ENCODE results near the gene FAM98C.
A peak's percentile ranks its signal among the peaks of the same experiment; 100 is the strongest.

Gene FAM98C

DNA sequence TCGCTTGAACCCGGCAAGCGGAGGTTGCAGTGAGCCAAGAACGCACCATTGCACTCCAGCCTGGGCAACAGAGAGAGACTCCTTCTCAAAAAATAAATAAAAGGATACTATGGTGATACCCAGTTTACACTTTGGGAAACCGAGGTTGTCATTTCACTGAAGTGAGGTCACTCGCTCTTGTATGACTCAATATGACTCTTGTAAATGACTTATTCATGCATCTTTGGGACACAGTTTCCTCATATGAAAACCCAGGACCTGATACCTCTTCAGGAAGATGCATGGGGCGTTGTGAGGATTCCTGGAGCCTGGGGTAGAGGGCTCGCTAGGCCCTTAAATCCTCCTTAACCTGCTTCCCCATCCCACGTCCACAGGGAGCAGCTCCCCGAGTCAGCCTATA lies 24.0 kb upstream of the FAM98C start:
- no peak for DNase-seq (ENCODE audit: low spot score)

DNA sequence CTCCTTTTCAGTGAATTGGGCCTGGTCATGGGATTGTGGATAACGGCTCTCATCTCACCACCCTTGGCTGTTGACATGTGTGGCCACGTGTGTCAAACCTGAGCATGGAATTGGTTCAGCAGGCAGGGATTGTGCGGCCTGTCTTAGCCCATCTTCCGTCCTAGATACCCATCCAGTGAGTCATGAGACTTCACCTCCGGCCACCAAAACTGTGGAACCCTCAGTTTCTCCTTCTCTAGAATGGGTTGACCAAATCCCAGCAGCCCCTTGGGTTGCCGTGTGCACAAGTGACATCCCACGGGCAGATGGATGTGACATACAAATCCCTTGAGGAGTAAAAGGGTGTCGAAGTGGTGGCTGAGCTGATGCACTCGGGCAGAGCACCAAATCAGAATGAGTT lies 21.8 kb upstream of the FAM98C start:
- no peak for DNase-seq (ENCODE audit: low spot score)

DNA sequence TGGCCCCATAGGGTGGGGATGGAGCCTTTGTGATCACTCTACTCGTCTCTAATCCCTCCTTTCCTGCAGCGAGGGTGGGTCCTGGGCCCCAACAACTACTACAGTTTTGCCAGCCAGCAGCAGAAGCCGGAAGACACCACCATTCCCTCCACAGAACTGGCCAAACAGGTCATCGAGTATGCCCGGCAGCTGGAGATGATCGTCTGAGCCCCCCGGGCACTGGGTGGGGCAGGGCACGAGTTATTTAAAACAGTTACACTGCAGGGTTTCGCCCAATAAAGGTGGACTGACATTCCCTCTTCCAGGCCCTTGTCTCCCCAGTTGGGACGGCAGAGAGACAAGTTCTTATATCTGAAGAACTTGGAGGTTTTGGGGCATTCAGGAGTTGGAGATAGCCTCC lies 19.7 kb upstream of the FAM98C start:
- no peak for DNase-seq (ENCODE audit: low spot score)

- no peak for DNase-seq (ENCODE audit: low spot score)
Observed at GRCh38 chr19:38383743-38384142, 19.1 kb upstream of the FAM98C start.

- DNase-seq (ENCODE audit: low spot score), result no peak
Observed at GRCh38 chr19:38384209-38385027, 18.5 kb upstream of the FAM98C start.

GRCh38 chr19:38385057-38385803 lies 17.7 kb upstream of the FAM98C start:
- DNase-seq (ENCODE audit: low spot score), result no peak

- DNase-seq (ENCODE audit: low spot score), result no peak
Observed at GRCh38 chr19:38385804-38386257, 17.1 kb upstream of the FAM98C start.

- DNase-seq (ENCODE audit: low spot score), result no peak
Observed at GRCh38 chr19:38386300-38386970, 16.5 kb upstream of the FAM98C start.

DNA sequence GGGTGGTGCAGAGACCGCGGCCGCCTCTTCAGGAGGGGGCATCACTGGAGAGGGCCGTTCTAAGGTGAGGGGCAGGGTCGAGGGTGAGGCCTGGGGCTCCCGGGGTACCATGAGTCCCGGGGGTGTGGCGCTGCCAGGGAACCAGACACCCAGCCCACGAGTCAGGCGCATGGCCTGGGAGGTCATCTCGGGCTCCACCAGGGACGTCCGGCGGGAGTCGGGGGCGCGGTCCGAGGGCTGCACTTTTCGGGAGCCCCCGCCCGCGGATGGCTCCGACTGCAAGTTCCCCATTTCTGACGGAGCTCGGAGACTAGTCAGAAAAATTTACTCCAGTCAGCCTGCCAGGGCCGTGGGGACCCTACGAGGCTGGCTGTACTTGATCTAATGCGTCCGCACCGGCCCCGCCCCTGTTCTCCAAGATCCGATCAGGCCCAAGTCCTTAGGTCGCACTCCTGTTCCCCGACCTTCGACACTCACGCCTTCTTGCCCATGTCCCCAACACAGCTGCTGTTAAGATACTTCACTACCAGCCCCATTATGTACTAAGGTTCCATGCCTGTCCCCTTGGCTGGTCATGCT lies 15.8 kb upstream of the FAM98C start:
- DNase-seq (ENCODE audit: low spot score), result no peak

DNA sequence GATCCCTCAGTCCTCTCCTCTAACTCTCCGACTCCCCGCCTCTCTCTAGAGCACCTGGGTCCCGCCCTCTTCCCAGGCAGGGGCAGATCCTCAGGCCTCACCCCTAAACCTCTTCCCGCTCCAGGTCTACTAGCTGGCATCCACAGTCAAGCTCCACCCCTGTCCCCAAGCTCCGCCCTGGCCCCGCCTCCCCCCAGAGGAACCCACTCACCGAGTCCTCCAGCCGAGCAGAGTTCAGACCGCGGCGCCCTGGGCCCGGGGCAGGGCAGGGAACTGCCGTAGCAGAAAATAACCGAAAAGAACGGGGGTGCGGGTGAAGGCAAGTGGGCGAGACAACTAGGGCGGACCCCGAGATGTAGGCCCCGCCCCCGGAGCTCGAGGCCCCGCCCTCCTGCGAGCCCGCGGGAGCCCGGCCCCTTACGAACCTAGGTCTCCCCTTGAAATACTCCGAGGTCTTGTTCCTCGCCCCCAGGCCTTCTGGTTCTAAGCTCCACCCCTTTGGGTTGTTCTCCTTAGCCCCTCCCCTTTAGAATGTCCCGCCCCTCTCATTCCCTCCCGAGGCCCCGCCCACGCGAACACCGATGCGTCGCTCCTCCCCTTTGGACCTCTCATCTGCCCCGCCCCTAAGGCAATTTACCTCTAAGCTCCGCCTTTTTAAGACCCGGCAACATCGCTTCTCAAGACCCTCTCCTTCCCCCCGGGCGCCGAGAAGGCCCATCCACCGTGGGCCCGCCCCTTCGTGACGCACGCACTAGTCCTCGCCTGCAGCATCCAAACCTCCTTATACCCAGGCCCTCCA lies 15.1 kb upstream of the FAM98C start, which contains the start of gene GGN:
GGN (minus strand) TSS at position 485 of the 799 bp plus-strand sequence. CDS start 773 bp downstream, outside the sequence.
- peak; percentile 78 for DNase-seq (ENCODE audit: low spot score)

DNA sequence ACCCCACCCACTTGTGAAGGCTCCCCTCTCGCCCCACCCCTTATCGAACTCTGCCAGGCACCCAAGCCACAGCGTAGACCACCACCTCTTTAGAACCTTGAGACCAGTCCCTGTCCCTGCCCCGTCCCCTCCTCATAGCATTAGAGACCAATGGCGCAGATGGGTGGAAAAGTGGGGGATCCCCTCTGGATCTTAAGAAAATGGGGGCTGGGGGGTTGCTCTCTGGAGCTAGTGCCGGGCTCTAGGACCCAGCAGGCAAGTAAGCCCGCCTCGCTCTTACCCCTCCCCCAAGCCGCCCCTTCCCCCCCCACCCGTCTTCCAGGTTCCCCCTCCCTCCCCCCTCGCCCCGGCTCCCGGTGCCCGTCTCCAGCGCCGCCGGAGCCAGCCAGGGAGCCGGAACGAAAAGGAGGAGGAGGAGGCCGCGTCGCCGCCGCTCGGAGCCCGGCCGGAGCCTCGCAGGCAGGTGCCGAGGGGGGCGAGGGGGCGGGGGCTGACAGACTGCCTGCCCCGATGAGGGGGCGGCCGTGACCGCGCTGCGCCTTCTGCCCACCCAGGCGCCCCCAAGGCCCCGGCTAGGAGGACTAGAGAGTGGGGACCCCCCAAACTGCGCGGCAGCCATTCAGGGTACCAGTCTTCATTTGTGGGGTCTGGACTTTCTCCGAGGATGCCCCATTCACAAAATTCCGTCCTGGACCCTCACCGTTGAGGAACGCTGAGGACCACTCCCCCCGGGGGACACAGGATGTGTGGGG lies 14.4 kb upstream of the FAM98C start, which contains the start of gene SPRED3:
SPRED3 (plus strand) TSS at position 349 of the 752 bp plus-strand sequence. CDS start 1,606 bp downstream, outside the sequence.
- no peak for DNase-seq (ENCODE audit: low spot score)

DNA sequence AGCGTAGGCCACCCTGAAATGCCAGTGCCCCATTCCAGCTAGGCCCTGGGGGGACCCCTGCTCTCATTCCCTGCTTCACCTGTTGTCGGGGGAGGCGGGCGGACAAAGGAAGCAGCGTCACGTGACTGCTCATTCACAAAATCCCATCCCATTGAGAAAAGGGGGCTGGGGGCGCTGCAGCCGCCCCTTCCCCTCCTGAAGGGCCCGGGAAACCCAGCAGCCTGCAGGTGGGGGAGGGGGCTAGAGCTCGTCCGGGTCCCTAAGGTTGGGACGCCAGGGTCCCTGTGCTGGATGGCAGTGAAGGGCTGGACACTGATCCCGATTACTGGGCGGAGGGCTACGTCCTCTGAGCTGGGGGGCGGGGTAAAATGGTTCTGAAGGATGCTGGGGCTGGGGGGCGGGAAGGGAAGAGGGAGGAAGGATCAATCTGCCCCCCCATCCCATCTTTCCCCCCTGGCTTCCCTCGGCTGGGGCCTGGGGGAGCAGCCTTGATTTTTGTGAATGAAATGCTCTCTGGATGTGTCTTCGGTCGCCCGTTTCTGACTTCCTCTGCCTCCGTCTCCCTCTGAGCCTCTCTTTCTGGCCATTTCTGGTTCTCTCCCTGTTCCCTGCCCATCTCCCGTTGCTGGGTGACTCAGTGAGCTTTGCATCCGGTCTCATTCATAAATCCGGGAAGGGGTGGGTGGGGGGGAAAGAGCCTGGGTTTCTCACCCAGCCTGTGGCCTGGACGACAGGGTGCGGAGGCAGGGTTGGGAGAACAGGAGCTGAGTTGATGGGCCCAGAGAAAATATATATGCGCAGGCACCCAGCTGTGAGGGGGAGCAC lies 13.6 kb upstream of the FAM98C start:
- no peak for DNase-seq (ENCODE audit: low spot score)

- no peak for DNase-seq (ENCODE audit: low spot score)
Observed at GRCh38 chr19:38389957-38390924, 12.7 kb upstream of the FAM98C start.

- DNase-seq (ENCODE audit: low spot score), result no peak
Observed at GRCh38 chr19:38391911-38392464, 10.9 kb upstream of the FAM98C start.

- no peak for DNase-seq (ENCODE audit: low spot score)
Observed at GRCh38 chr19:38392707-38393308, 10.1 kb upstream of the FAM98C start.

DNA sequence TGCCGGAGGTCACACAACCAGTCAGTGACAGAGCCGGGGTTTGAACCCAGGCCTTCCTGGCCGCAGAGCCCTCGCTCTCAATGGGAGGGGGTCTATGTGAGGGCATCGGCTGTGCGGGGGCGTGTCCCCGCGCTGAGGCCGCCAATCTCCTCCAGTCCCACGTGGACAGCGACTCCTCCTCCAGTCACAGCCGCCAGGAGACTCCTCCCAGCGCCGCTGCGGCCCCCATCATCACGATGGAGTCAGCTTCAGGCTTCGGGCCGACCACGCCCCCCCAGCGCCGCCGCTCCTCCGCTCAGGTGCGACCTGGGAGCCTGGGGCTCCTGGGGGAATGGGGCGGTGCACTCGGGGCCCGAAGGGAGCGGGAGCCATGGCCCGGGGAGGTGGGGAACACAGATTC lies 8.4 kb upstream of the FAM98C start:
- peak; percentile 84 for DNase-seq (ENCODE audit: low spot score)

GRCh38 chr19:38395381-38396114 lies 7.3 kb upstream of the FAM98C start:
- peak; percentile 42 for DNase-seq (ENCODE audit: low spot score)

Measured in activated CD4-positive, alpha-beta T cell treated with anti-CD3 and anti-CD28 coated beads, Interleukin-2, Interleukin-4, amounts not matched to agents 100 ng/mL and 50 ng/mL, durations not matched to agents 16 hours and 8 hours (primary cell).